ENCODE data around the gene USHBP1. TPM values are rescaled to one million over a fixed set of nuclear protein-coding genes. Genes with fewer than 3 reads are reported as not detected.
A peak's percentile ranks its signal among the peaks of the same experiment; 100 is the strongest.

The USHBP1 gene
- total and polyA plus RNA-seq, 2 of the 13 experiments (the other 11 are each of a cell fraction or from before 2014, with no cell fraction given) = 0.15 to 1.5 TPM

DNA sequence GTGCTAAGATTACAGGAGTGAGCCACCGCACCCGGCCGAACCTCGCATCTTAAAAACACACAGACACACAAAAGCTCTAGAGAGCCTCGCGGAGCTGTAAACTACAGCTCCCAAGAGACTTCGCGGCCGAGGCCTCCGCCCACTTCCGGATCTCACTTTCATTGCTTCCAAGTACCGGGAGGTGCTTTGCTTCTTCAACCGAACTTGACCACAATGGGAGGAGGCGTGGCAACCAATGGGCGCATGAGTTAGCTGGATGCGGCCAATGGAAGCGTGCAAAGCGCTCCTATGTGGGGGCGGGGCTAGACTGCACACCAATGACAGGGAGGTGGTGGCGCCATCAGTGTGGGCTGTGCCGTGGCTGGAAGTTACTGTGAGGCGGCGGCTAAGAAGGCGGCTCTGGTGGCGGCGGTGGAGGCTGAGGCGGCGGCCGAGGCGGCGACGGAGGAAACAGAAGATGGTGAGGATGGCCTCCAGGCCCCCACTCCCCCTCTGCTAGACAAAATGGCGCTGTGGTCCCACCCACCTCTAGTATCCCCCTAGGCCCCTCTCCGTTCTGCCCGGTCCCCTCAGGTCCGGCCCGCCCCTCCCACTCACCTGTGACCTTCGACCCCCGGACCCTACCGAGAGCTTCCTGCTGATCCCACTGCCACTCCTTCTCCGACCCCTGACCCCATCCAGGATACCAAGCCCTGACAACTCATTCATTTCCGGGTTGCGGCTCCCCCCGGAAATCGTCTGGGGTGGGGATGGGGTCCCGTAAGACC lies 44.8 kb upstream of the USHBP1 start, which contains the start of gene DDA1 (continued):
- TF ChIP-seq SATB2 (CRISPR knock-in tag; IDR thresholded peaks at IDR 0.05) (no peak), ZNF850 (CRISPR knock-in tag; conservative IDR thresholded peaks at IDR 0.05) (no peak), MEIS1 (CRISPR knock-in tag; IDR thresholded peaks at IDR 0.05; ENCODE audit: borderline replicate concordance) (no peak), NFKB2 (CRISPR knock-in tag; IDR thresholded peaks at IDR 0.05; ENCODE audit: borderline replicate concordance) (0 out of 2 replicates have a peak, but pooled peaks have one; percentile 29), THAP11 (CRISPR knock-in tag; IDR thresholded peaks at IDR 0.05) (peak; percentile 97), PITX1 (CRISPR knock-in tag; IDR thresholded peaks at IDR 0.05) (peak; percentile 79; the same call in 1 of the 2 replicates), NFE2 (CRISPR knock-in tag; IDR thresholded peaks at IDR 0.05) (no peak), POLR2G (IDR thresholded peaks at IDR 0.05; ENCODE audit: low read depth, low read length) (peak; percentile 80), ZZZ3 (CRISPR knock-in tag; IDR thresholded peaks at IDR 0.05; ENCODE audit: borderline replicate concordance) (no peak), NR2F6 (IDR thresholded peaks at IDR 0.05) (peak; percentile 93), NR2F6 (CRISPR knock-in tag; IDR thresholded peaks at IDR 0.05) (peak; percentile 73), FIP1L1 (IDR thresholded peaks at IDR 0.05; ENCODE audit: borderline replicate concordance, insufficient read depth, low read depth, low read length) (no peak), ZBTB40 (IDR thresholded peaks at IDR 0.05) (peak; percentile 43), ZBTB40 (CRISPR knock-in tag; IDR thresholded peaks at IDR 0.05) (peak; percentile 24; the same call in 1 of the 2 replicates), KAT8 (CRISPR knock-in tag; IDR thresholded peaks at IDR 0.05) (peak; percentile 79), ZNF530 (CRISPR knock-in tag; IDR thresholded peaks at IDR 0.05; ENCODE audit: low read depth) (no peak), TAF15 (IDR thresholded peaks at IDR 0.05; ENCODE audit: low read depth, low read length, poor library complexity, severe bottlenecking) (no peak)
- TF ChIP-seq, protein P1, sequence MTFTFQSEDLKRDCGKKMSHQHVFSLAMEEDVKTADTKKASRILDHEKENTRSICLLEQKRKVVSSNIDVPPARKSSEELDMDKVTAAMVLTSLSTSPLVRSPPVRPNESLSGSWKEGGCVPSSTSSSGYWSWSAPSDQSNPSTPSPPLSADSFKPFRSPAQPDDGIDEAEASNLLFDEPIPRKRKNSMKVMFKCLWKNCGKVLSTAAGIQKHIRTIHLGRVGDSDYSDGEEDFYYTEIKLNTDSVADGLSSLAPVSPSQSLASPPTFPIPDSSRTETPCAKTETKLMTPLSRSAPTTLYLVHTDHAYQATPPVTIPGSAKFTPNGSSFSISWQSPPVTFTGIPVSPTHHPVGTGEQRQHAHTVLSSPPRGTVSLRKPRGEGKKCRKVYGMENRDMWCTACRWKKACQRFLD (CRISPR knock-in tag; IDR thresholded peaks at IDR 0.05; ENCODE audit: borderline replicate concordance) = no peak
- TF ChIP-seq, protein P2, sequence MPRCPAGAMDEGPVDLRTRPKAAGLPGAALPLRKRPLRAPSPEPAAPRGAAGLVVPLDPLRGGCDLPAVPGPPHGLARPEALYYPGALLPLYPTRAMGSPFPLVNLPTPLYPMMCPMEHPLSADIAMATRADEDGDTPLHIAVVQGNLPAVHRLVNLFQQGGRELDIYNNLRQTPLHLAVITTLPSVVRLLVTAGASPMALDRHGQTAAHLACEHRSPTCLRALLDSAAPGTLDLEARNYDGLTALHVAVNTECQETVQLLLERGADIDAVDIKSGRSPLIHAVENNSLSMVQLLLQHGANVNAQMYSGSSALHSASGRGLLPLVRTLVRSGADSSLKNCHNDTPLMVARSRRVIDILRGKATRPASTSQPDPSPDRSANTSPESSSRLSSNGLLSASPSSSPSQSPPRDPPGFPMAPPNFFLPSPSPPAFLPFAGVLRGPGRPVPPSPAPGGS (CRISPR knock-in tag; IDR thresholded peaks at IDR 0.05) = 0 out of 2 replicates have a peak, but pooled peaks have one; percentile 28

Measured in HepG2 (cell line).